Stimulated activated CD4-positive, alpha-beta T cell treated with anti-CD3 and anti-CD28 coated beads, Interleukin-4, amount 100 ng/mL, for 48 hours (primary cell): Measurements from ENCODE around the gene ADGRL2.

ENCODE experiments used
- DNase-seq, 2 donors: peaks; one replicate each; pipeline ENCODE4 v3.0.0-alpha.2; 2020; ENCODE audit warnings: low read depth in 2 of 2

ADGRL2 gene

GRCh38 chr1:81982523-81982922 is 181.8 kb downstream of the ADGRL2 start:
- no peak for DNase-seq

GRCh38 chr1:81989524-81989923 is 188.8 kb downstream of the ADGRL2 start:
- DNase-seq, result no peak

- no peak for DNase-seq
These were observed 189.5 kb downstream of the ADGRL2 start for GRCh38 chr1:81990241-81990640.

GRCh38 chr1:81998165-81998564 is 197.4 kb downstream of the ADGRL2 start:
- no peak for DNase-seq

- DNase-seq, result no peak
These were observed 198.6 kb downstream of the ADGRL2 start for GRCh38 chr1:81999364-81999763.

- no peak for DNase-seq
These were observed 199.5 kb downstream of the ADGRL2 start for GRCh38 chr1:82000221-82000620.

GRCh38 chr1:82001345-82001744 is 200.6 kb downstream of the ADGRL2 start:
- no peak for DNase-seq

- no peak for DNase-seq
These were observed 207.1 kb downstream of the ADGRL2 start for GRCh38 chr1:82007804-82008203.

GRCh38 chr1:82013702-82014101 is 213.0 kb downstream of the ADGRL2 start:
- no peak for DNase-seq

GRCh38 chr1:82015444-82015843 is 214.7 kb downstream of the ADGRL2 start:
- DNase-seq, result no peak

GRCh38 chr1:82018319-82018718 is 217.6 kb downstream of the ADGRL2 start:
- DNase-seq, result no peak

GRCh38 chr1:82019508-82019907 is 218.8 kb downstream of the ADGRL2 start:
- no peak for DNase-seq

- DNase-seq, result no peak
These were observed 230.1 kb downstream of the ADGRL2 start for GRCh38 chr1:82030830-82031229.

GRCh38 chr1:82032068-82032467 is 231.3 kb downstream of the ADGRL2 start:
- DNase-seq, result no peak

- no peak for DNase-seq
These were observed 234.1 kb downstream of the ADGRL2 start for GRCh38 chr1:82034812-82035211.
